ENCODE results near the gene TIAM2.

- TF ChIP-seq CTCF (IDR thresholded peaks at IDR 0.05 in 8 of 11, conservative IDR thresholded peaks at IDR 0.05 in 3 of 11) (no peak), POLR2A (IDR thresholded peaks at IDR 0.05) (no peak), POLR2AphosphoS5 (IDR thresholded peaks at IDR 0.05) (no peak)
These were observed 82.2 kb downstream of the TIAM2 start for GRCh38 chr6:155077331-155077730.

Measured in spleen (tissue), 7 donors.